ENCODE measurements around the gene RAD23A.

- TF ChIP-seq CTCF (IDR thresholded peaks at IDR 0.05), result no peak
- no peak for TF ChIP-seq POLR2A (IDR thresholded peaks at IDR 0.05)
- TF ChIP-seq POLR2AphosphoS5 (IDR thresholded peaks at IDR 0.05), result no peak
These were observed 55.5 kb downstream of the RAD23A start for GRCh38 chr19:13001166-13001501.

Measured in prostate gland (tissue), 2 donors.